ENCODE measurements around the gene LFNG.

The LFNG gene

DNA sequence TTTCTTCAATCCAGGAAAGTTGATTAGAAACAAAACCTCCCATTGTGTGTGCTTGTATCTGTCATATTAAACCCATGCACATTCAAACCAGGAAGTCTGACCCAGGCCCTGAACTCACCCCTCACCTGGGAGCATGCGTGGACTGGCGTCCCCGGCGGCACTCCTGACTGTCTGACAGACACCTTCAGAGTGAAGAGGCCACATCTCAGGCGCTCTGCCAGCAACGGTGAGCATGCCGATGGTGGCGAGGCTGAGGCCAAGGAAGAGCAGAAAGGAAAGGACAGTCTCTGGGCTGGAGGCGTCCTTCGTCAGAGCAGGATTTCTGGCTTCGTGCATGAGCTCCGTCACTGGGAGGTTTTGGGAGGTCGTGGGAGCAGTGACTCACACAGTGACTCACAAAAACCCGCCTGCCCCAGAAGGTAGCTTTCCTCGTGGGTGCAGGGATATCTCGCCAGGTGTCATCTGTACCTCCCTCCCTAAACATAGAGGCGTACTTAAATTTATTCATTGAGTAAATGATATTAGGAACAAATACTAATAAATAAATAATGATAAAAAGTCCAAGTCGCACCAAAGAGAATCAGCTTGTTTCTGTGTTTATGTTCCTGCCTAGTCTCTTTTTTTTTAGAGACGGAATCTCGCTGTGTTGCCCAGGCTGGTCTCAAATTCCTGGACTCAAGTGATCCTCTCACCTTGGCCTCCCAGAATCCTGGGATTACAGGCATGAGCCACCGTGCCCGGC lies 52.7 kb downstream of the LFNG start:
- no peak for DNase-seq (ENCODE audit: low spot score)

DNA sequence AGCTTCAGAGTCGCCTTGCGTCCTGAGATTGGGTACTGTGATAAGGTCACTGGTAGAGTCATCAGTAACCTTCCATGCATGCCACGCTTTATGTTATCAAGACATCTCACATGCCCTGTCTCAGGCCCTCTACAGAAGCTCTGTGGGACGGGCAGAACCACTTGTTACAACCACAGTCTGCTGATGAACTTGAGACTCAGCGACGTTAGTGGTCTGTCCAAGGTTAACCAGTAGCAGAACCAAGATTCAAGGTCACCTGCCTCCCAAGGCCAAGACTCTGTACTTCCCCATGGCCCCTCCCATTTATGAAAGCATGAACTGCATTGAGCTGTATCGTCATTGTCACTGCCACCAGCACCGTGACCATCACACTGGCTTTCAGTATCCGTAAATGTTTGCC lies 54.2 kb downstream of the LFNG start:
- no peak for DNase-seq (ENCODE audit: low spot score)

DNA sequence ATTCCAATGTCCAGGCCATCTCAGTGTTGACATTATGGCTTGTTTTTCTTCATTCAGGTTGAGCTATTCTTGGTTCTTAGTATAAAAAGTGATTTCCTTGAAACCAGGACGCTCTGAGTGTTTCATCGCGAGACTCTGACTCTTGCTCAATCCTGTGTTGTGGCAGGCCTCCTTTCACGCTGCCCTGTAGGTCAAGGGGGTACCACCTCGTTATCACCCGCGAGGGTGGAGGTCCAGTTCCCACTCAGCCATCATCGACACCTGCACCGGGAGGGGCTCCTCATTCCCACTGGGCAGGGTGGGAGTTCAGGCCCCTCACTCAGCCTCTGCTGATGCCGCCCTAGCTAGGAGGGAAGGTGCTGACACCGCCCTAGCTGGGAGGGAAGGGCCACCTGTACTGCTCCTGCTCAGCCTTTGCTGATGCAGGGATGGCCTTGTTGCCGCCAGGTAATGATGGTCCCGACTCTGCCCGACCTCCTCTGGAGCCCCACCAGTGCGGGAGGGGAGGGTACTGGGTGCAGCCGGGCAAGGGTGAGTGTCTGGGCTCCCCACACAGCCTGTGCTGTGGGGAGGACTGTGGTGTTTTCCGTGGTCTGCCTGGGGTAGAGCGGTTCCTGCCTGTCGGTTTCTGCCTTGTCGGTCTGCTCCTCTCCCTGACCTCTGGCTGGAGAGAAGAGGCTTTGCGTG lies 55.6 kb downstream of the LFNG start:
- no peak for DNase-seq (ENCODE audit: low spot score)

DNA sequence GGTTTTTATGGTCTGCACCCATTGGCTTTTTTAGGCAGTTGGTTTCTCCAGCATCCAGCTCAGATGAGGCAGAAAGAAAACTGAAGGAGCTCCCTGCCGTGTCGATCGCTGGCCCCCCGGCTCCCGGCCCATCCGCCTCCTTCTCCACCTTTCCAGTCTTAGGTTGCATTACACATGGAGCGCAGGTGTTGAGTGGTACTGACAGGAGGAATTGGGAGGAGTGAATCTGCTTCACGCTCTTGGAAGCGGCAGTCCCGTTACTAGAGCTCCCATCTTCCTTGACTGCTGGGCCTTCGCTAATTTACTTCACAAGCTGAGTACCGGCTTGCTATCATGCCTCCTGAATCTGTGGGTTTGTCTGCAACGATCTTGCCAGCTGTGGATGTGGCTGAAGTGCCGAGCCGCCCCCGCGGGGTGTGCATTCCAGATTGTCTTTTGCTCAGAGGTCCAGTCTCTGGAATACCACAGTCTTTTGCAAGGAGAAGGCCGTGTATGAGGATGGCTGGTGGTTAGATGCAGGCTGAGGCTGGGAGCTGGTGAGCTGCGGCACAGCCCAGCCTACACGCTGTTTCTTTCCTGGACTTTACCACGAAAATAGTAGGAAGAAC lies 56.3 kb downstream of the LFNG start:
- no peak for DNase-seq (ENCODE audit: low spot score)

DNA sequence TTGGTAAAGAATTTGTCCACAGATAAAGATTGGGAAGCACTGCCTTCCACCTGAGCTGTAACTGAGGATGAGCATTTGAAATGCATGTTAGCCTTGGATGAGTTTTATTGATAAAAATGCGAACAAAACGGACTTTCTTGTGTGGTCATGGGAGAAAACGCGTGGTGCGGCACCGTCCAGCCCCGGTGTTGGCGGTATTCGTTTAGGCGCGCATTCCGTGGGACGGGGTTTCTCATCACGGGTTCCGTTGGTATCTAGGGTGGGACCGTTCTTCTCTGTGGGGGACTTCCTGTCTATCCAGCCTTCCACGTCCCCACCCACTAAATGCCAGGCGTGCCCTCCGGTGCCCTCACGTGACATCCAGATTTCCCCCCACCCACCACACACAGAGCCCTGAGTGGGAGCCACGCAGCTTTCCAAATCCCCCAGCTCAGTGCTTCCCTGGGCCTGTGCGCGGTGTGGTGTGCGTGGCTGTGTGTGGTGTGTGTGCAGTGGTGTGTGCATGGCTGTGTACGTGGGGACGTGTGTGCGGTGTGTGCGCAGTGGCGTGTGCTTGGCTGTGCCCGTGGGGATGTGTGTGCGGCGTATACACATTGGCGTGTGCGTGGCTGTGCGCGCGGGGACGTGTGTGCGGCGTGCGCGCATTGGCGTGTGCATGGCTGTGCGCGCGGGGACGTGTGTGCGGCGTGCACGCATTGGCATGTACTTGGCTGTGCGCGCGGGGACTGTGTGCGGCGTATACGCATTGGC lies 57.3 kb downstream of the LFNG start:
- DNase-seq (ENCODE audit: low spot score) = no peak
